Stimulated activated CD8-positive, alpha-beta memory T cell treated with anti-CD3 and anti-CD28 coated beads, Interleukin-12 subunit alpha, Interleukin-12 subunit beta, amount 100 ng/mL, for 24 hours (primary cell): ENCODE data around the gene FRMD4A.

Experiments used
- DNase-seq: peaks from one replicate; pipeline ENCODE4 v3.0.0-alpha.2; 2020; ENCODE audit errors: extremely low read depth

The FRMD4A gene

DNA sequence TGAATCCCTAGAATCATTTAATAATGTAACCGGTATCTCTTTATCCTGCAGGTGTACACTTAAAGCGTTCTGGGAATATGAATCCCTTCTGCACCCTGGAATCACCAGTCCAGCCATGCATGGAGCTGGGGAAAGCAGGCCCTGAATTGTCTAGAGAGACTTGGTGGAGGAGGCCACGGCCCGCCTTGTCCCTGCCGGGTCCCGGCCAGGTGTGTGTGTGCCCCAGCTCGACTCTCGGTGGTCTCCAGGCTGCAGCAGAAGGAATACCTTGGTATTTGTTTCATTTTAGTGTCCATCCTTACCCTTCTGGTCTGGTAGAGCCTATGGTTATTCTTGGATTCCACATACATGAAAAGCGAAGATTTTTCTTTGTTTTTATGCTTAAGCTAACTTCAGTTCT is 685.9 kb downstream of the FRMD4A start:
- DNase-seq: no peak

DNA sequence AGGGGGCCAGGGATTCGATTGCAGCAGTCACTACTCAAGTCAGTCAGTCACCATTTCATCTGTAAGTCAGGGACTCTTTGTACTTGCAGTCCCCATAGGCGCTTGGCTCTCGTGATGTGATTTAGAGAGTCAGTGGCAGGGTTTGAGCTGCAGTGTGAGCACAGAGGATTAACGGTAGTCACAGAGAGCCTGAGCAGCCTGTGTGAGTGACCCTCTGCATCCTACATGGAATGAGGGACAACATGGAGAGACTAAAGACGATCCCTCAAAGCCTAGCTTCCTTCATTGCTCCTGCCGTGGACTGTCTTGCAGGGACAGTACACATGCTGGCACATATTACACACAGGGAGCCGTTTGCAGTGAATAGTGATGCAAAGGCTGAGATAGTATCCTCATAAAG is 687.7 kb downstream of the FRMD4A start:
- no peak for DNase-seq

DNA sequence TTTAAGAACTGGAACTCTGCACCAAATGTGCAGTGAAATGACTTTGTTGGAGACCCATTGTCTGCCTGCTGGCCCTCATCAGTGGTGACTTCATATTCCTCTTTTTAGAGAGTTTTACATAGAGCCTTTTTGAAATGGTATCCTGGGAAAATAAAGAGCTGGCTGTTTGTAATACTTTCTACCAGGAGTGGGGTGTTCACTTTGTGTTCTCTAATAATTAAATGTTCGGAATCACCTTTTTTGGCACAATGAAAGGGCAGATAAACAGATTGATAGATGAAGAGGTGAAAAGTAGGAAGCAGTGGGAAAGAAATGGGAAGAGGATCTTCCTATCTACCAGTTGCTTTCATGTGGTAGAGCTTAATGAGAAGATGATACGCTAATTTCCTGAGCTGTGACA is 688.4 kb downstream of the FRMD4A start:
- DNase-seq: no peak

DNA sequence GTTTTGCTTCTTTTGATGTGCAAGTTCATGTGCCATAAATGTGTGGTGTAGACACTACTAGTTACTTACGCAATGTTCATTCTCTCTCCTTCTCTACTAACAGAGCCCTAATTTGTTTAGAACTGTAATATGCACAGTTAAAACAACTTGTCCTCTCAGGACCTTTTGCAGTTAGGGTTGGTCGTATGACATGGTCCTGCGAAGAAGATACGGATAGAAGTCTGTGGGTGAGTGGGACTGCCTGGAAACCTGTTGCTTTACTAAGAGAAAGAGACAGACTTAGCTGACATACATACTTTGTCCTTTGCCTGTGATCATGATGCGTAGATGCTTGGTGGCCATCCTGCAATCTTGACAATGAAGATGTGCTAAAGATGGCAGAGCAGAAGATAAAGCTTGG is 692.8 kb downstream of the FRMD4A start:
- DNase-seq: no peak

DNA sequence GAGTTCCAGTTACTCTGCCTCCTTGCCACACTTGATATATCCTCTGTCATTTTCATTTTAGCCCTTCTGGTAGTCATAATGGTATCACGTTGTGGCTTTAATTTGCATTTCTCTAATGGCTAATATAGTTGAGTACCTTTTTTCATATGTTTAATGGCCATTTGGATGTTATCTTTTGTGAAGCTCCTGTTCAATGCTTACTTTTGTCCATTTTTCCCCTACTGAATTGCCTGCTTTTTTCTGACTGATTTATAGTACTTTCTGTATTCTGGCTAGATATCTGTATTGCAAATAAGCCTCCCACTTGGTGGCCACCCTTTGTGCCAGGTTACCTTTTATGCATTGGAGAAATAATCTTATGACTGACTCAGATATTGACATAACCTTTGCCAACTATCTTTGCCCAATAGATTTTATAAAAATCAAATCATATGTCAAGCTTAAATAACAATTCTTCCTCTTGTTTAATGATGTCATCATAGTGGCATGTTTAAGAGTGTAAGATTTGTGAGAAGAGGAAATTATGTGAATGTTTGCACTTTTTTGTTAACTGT is 693.3 kb downstream of the FRMD4A start:
- no peak for DNase-seq

DNA sequence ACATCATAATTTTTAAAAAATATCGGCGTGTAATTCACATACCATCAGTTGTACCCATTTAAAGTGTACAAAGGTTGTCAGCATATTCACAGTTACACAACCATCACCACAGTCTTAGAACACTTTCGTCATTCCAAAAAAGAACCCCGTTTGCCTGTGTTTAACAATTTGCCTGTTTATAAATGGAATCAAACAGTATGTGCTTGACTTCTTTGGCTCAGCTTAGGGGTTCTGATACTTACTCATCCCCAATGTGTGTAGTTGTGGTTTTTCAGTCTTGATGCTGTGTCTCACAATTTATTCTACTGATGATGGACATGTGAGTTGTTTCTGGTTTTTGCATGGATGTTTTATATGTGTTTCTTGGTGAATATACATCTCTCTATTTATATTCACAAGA is 693.9 kb downstream of the FRMD4A start:
- DNase-seq: no peak

DNA sequence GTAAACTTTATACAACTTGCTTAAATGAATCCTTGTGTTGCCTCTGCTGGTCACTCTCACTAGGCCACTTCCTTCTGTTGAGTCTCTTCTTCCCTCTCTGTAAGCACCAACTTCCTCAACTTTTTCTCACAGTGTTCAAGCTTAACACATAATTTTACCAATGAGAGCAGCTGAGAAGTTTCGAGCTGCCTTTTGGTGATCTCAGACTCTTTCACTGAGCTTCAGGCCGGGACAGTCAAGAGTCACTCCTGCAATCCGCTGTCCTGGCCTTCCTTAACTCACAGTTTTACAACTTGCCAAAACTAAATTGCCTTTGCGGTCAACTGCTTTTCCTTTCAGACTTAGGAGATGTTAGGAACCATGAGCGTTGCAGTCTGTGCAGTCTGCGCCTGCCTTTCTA is 696.5 kb downstream of the FRMD4A start:
- no peak for DNase-seq

DNA sequence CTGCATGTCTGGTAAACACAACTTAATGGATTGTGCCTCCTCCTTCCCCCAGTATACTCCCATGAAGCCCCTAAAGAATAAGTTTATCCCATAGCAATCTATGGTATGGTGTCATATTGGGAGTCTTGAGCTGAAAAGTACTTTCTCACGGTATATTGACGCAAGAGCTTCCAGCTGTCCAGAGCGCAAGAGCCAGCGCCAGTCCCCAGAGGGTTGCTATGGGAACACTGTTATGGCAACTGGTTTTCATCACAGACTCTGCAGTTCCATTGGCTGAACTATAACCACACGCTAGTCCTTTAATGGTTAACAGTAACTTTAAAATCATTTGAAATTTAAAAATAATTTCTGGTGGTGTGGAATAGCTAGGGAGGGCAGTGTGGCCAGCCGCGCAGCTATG is 697.0 kb downstream of the FRMD4A start:
- DNase-seq: no peak

DNA sequence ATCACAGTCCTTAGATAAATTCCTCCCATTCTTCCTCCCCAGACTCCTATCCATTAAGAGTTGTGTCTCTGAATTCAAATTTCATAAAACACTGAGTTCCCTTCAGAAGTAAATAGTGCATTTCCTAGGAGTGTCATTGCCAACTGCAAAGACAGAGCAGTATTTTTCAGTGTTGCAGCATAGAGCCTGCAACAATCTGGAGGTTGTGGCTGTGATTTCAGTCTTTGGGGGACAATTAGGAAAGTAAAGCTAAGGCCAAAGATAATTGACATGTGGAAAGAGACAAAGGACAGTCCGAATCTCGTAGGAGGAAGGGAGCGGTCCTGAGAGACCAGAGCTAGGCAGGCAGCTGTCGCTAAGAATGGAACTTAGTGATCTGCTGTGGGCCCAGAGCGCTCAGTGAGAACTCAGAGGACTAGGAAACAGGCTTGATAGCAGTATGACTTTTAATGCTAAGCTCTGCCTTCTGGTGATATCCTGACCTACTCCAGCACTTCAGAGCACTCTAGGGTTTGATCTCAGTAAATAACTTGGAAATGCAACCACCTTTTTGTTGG is 697.8 kb downstream of the FRMD4A start:
- DNase-seq: no peak

DNA sequence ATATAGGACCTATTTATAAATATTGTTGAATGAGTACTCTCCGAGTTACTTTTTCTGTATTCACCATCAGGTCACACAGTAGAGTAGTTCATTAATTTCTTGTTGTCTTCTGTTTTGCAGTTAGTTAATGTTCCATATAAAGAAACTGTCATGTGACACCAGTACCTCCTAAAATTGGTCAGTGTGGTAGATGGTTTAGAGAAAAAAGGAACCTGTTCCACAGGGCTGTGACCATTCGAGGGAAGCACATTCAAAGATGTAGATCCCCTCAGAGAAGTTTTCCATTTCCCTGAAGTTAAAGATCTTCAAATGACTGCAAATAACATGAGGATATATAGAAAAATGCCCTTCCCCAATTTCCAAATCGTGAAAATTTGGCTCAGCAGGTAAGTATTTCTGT is 698.3 kb downstream of the FRMD4A start:
- DNase-seq: no peak

DNA sequence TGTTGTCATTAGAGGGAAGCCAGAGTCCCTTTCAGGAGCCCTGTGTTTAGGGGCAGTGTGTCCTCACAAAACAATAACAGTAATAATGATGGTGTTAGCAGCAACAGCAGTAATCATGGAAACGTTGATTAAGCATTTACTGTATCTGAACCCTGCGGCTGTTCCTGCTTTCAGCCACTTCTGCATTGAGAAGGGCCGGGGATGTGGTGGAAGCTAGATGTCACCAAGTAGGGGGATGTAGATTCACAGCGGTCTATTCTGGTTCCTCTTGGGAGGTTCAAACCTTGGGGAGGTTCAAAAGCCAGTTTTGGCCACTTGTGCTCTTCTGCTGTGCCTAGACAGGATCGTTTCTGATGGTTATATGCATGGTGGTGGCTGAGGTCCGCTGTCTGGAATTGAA is 699.1 kb downstream of the FRMD4A start:
- no peak for DNase-seq

DNA sequence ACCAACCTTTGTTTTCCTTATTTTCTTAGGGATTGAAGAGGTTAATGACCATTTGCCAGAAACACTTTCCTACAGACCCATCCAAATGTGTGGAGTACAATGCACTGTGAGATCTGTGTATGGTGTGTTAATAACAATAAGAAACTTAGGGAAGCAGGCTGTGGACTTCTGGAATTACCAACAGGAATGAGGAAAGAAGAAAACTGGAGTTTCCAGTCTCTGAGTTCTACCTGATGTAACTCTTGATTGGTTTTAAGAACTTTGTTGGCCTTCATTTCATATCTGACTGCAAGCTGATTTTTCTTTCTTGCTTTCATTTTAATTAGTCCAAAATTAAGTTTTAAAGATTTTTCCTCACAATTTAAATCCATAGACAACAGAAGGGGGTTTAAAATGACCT is 700.5 kb downstream of the FRMD4A start:
- DNase-seq: no peak

DNA sequence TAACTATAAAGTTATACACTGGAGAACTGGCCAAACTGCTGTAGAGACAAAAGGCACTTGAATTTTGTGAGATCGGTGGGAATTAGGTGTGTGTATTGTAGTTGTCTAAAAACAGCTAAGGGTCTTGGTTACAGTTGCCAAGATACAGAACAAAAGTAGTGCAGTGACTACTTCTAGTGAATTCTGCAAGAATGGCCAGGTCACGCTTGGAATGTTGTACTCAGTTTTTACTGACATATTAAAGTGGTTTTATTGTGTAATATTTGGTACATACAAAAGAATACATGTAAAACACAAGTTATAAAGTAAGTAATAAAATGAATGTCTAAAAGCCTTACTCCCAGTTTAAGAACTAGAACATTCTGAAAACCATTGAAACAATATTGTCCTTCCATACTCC is 701.6 kb downstream of the FRMD4A start:
- no peak for DNase-seq

DNA sequence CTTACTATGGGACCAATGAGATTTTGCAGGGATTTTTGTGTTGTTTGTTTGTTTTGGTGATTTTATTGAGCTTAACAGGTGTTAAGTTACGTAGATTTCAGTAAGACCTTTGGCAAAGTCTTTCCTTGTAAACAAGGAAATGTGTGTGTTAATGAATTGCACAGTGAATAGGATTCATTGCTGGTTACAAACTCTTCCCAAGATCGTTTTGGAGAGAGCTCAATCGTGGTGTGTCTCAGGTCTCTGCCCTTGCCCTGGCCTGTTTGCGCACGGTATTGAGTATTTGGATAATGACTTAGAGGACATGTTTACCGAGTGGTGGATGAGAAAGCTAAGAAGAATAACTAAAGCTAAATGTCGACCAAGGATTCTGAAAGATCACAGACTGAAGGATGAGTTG is 702.1 kb downstream of the FRMD4A start:
- no peak for DNase-seq

DNA sequence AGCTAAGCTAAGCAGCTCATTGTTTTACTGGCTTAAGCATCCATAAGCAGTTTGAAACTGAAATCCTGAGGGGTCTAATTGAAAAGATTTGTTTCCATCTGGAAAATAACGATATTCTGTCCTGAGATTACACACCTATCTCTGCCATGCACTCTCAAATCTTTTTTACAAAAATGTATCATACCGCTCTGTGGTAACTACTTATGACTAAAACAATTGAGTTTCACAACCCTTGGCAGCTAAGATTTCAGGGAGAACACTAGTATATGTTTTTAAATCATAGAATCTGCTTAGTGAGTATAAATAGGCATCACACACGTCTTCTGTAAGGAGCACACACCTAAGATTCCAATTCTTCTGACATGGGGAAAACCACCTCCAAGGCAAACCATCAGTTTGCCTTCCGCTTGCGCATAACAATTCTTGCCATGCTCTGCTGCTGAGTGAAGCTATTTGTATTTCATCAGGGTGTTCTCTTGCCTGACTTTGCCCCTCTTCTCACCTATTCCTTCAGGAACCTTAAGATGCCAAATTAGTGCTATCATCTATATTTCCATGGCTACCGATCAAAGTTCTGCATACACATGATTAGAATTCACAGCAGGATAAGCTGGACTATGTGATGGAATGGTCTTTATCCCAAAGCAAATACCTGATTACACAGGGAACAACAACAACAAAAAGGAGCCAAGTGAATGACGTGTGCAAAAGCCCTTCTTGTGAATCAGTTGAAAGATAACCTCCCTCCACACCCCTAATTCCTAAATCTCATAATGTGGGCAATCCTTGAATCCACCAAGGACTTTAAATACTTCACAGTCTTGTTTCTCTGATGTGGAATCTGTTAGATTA is 703.0 kb downstream of the FRMD4A start:
- no peak for DNase-seq

DNA sequence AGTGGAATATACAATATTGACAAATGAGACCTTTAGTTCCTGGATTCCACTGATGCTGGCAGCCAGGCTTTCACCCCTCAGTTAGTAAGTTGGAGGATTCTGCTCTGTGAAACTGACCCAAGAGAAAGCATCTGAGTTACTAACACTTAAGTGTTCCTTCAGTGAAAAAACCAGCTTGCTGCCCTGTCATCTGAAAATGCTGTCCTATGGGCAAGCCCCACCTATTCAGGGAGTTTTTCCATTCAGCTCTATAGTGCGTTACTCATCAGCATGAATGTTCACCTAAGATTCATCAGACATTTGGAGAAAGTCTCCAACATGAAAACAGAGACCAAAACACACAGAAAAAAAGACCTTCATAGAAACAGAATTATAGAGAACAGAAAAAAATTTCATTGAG is 706.1 kb downstream of the FRMD4A start:
- no peak for DNase-seq

DNA sequence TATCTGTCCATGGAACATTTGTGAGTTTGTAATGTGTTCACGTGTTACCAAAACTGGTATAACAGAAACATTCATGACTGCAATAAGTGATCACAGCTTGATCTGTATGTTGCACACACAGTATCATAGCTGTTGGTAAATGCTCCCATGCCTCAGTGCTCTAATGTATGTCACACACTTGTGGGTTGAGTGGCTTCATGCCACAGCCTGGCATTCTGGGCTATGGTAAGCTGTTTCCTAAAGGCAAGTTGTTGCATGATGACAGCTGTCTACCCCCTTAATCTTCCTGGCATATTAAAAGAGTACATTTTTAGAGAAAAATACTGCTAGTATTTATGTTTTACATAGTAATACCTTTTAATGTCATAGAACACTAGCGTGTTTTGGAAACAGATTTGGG is 708.8 kb downstream of the FRMD4A start:
- no peak for DNase-seq

DNA sequence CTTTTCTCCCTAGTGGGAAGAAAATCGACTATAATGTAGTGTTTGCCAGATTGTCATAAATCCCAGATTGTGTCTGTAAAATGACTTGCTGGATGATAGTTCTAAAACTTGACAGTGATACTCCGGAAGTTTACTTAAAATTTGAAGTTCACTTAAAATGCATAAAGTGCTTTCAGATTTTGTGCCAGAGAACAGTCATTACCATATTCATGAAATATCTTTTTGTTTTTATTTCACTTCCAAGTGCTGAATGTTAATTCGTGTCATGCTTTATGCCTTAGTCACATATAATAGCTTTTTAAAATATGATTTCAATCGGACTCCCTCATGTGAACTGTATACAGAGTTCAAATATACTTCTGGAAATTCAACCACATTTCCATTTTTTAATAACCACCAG is 713.6 kb downstream of the FRMD4A start:
- DNase-seq: no peak

DNA sequence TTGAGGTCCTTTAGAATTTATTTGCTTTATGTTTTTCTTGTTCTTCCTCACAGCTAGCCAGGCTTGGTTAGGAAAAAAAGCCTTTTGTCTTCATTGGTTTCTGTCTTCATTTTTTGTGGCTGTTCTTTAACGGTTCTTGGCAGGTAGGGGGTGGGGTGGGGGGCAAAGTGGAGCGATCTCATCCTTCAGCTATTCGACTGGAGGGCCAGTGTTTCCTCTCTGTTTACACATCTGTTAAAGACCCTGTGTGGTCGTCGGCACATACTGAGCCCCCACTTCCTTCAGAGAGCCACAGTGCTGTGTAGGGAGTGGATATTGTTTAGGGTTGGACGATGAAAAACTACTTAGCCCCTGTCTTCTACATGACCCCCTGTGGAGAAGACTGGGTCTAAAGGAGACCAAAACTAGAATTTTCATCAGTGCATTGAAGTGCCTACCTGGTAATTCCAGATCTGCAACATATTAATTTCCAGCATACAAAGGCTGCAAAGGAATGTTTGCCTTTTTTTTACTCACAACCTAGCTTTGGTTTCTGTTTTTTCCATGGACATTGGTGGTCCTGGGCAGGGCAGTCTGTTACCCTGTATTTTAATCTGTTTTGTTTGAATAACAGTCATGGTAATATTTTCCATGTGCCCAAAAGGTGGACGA is 714.9 kb downstream of the FRMD4A start:
- no peak for DNase-seq

DNA sequence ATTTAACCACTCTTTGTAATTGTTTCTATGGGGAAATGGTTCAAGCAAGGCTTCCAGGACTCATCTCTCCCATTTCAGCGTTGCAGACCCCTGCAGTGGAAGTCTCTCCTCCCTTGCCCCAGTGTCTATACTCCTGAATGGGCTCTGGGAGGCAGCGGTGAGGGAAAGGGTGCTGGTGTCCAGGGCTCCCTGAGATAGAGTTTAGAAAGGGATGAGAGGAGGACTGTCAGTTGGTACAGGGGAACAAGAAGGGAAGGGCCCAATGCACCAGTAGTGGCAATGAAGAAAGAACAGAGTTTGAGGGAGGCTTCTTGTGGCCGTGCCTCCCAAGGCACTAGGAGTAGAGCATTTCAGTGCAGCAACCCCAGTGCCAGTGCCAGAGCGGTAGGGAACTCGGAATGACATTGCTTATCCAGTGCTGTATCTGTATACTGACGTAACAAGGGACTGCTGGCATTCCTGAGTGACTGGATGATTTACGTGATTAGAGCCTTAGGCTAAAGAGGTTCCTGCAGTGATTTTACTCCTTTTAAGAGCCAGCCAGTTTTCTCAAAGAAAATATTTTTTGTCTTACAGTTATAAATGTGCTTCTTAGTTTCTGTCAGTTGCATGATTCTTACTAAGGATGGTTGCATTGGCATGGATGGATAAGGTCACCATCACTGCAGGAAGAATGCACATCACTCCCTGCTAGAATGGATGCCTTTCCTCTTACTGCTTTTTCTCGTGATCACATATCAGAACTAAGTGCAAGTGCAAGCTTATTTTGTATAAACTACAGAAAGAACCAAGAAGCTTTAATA is 716.0 kb downstream of the FRMD4A start:
- no peak for DNase-seq

DNA sequence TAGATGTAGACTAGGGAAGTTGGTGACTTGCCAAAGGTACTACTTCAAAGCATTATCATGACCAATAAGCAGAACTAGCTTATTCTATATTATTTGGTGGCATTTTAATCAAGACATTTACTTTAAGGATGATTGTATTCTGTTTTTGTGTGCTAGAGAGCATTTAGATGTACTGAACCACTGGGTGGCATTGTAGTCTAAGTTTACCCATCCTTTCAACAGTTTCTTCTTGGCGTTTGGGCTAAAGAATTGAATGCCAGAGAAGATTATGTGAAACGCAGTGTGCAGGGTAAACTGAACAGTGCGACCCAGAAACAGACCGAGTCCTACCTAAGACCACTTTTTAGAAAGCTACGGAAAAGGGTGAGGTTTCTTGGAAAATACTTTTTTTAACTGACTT is 717.2 kb downstream of the FRMD4A start:
- no peak for DNase-seq
